H9 (cell line): Measurements from ENCODE around the gene CDC25C. TPM values are rescaled to one million over a fixed set of nuclear protein-coding genes. Genes with fewer than 3 reads are reported as not detected.

Experiments used
- DNase-seq: peaks from one replicate; pipeline ENCODE4 v3.0.0-alpha.2; 2017
- H2AFZ ChIP-seq: one replicate; pipeline ENCODE4 v1.6.1; 2013; ENCODE audit warnings: mild to moderate bottlenecking, low read length, control low read depth, moderate library complexity
- H2AK5ac ChIP-seq: 2 replicates; pipeline ENCODE4 v1.6.1; 2013; ENCODE audit warnings: low read length, control low read depth, mixed read lengths; ENCODE audit not compliant: insufficient read length
- H2BK120ac ChIP-seq: one replicate; pipeline ENCODE4 v1.6.1; 2013; ENCODE audit warnings: low read depth, mild to moderate bottlenecking, low read length, control low read depth, inconsistent platforms; ENCODE audit not compliant: poor library complexity, severe bottlenecking
- H2BK12ac ChIP-seq: 2 replicates; pipeline ENCODE4 v1.6.1; 2013; ENCODE audit warnings: low read length, control low read depth, mixed read lengths, low read depth; ENCODE audit not compliant: insufficient read length
- H2BK15ac ChIP-seq: 2 replicates; pipeline ENCODE4 v1.6.1; 2013; ENCODE audit warnings: low read depth, low read length, control low read depth
- H2BK20ac ChIP-seq: one replicate; pipeline ENCODE4 v1.6.1; 2013; ENCODE audit warnings: low read depth, mild to moderate bottlenecking, low read length, control low read depth, inconsistent platforms; ENCODE audit not compliant: poor library complexity, severe bottlenecking
- H2BK5ac ChIP-seq: 2 replicates; pipeline ENCODE4 v1.6.1; 2013; ENCODE audit warnings: low read length, control low read depth, mixed read lengths; ENCODE audit not compliant: insufficient read length
- H3K14ac ChIP-seq: 2 replicates; pipeline ENCODE4 v1.6.1; 2013; ENCODE audit warnings: low read length, control low read depth; ENCODE audit not compliant: insufficient read depth
- H3K18ac ChIP-seq: 2 replicates; pipeline ENCODE4 v1.6.1; 2013; ENCODE audit warnings: low read depth, mild to moderate bottlenecking, mixed read lengths, low read length, control low read depth; ENCODE audit not compliant: insufficient read length
- H3K23ac ChIP-seq: 2 replicates; pipeline ENCODE4 v1.6.1; 2013; ENCODE audit warnings: low read length, control low read depth, mixed read lengths, low read depth; ENCODE audit not compliant: insufficient read length
- H3K23me2 ChIP-seq: 2 replicates; pipeline ENCODE4 v1.6.1; 2013; ENCODE audit warnings: low read depth, mild to moderate bottlenecking, mixed read lengths, low read length, control low read depth; ENCODE audit not compliant: insufficient read length, poor library complexity, severe bottlenecking
- H3K27ac ChIP-seq: 2 replicates; pipeline ENCODE4 v1.5.1; 2013; ENCODE audit warnings: low read length, control low read depth, mixed read lengths, low read depth; ENCODE audit not compliant: insufficient read length
- H3K27me3 ChIP-seq: 2 replicates; pipeline ENCODE4 v1.6.1; 2013; ENCODE audit warnings: low read length, control low read depth, inconsistent platforms; ENCODE audit not compliant: insufficient read depth
- H3K4ac ChIP-seq: 2 replicates; pipeline ENCODE4 v1.6.1; 2013; ENCODE audit warnings: low read depth, mild to moderate bottlenecking, control low read depth, inconsistent platforms, low read length, moderate library complexity
- H3K4me1 ChIP-seq: 2 replicates; pipeline ENCODE4 v1.6.1; 2013; ENCODE audit warnings: low read length, control low read depth, inconsistent platforms; ENCODE audit not compliant: insufficient read depth
- H3K4me2 ChIP-seq: 2 replicates; pipeline ENCODE4 v1.6.1; 2013; ENCODE audit warnings: low read length, control low read depth, mixed read lengths; ENCODE audit not compliant: insufficient read length, insufficient read depth
- H3K56ac ChIP-seq: 2 replicates; pipeline ENCODE4 v1.6.1; 2013; ENCODE audit warnings: low read depth, mild to moderate bottlenecking, mixed read lengths, low read length, control low read depth; ENCODE audit not compliant: insufficient read length
- H3K79me1 ChIP-seq: 2 replicates; pipeline ENCODE4 v1.6.1; 2013; ENCODE audit warnings: low read depth, mild to moderate bottlenecking, moderate library complexity, low read length, control low read depth, inconsistent platforms; ENCODE audit not compliant: insufficient read depth, poor library complexity, severe bottlenecking
- H3K79me2 ChIP-seq: 2 replicates; pipeline ENCODE4 v1.6.1; 2013; ENCODE audit warnings: low read length, control low read depth, inconsistent platforms; ENCODE audit not compliant: insufficient read depth
- H3K9ac ChIP-seq: 2 replicates; pipeline ENCODE4 v1.6.1; 2013; ENCODE audit warnings: low read length, control low read depth, mixed read lengths; ENCODE audit not compliant: insufficient read length; ENCODE audit errors: extremely low read depth
- H3K9me3 ChIP-seq: one replicate; pipeline ENCODE4 v1.6.1; 2013; ENCODE audit warnings: low read depth, low read length, inconsistent platforms; ENCODE audit not compliant: control insufficient read depth
- H3T11ph ChIP-seq: one replicate; pipeline ENCODE4 v1.6.1; 2013; ENCODE audit warnings: mild to moderate bottlenecking, low read length, control low read depth, inconsistent platforms
- H4K20me1 ChIP-seq: one replicate; pipeline ENCODE4 v1.6.1; 2013; ENCODE audit not compliant: control insufficient read depth, insufficient read length, insufficient read depth
- H4K5ac ChIP-seq: 2 replicates; pipeline ENCODE4 v1.6.1; 2013; ENCODE audit warnings: low read depth, mild to moderate bottlenecking, mixed read lengths, low read length, control low read depth; ENCODE audit not compliant: insufficient read length
- H4K8ac ChIP-seq: replicated peaks from 2 replicates; pipeline ENCODE4 v1.6.1; 2013; ENCODE audit warnings: low read length, control low read depth, mixed read lengths, low read depth; ENCODE audit not compliant: insufficient read length
- H4K91ac ChIP-seq: 2 replicates; pipeline ENCODE4 v1.6.1; 2013; ENCODE audit warnings: low read depth, mild to moderate bottlenecking, moderate library complexity, mixed read lengths, low read length, control low read depth; ENCODE audit not compliant: insufficient read length
- H3K27ac Mint-ChIP-seq, 3 experiments: 2 replicates in 2 of 3; 3 replicates in 1 of 3; pipeline ENCODE4 v1.8.0; 2020 to 2021; ENCODE audit warnings: mixed read lengths in 3 of 3, mild to moderate bottlenecking in 1 of 3, moderate library complexity in 1 of 3
- H3K27me3 Mint-ChIP-seq: 2 replicates; pipeline ENCODE4 v1.8.0; 2021; ENCODE audit warnings: low read depth, mild to moderate bottlenecking, moderate library complexity, mixed read lengths
- H3K36me3 Mint-ChIP-seq, 3 experiments: 2 replicates in 2 of 3; 3 replicates in 1 of 3; pipeline ENCODE4 v1.8.0; 2020 to 2021; ENCODE audit warnings: low read depth in 3 of 3, mixed read lengths in 3 of 3; ENCODE audit not compliant: insufficient read depth in 1 of 3
- H3K4me1 Mint-ChIP-seq, 2 experiments: 2 replicates each; pipeline ENCODE4 v1.8.0; 2020; ENCODE audit warnings: mixed read lengths in 2 of 2
- H3K4me3 Mint-ChIP-seq, 2 experiments: 2 replicates in 1 of 2; 3 replicates in 1 of 2; pipeline ENCODE4 v1.8.0; 2020 to 2021; ENCODE audit warnings: mild to moderate bottlenecking in 2 of 2, mixed read lengths in 2 of 2, moderate library complexity in 1 of 2
- H3K9me3 Mint-ChIP-seq, 2 experiments: 2 replicates in 1 of 2; 3 replicates in 1 of 2; pipeline ENCODE4 v1.8.0; 2020; ENCODE audit warnings: mild to moderate bottlenecking in 2 of 2, mixed read lengths in 2 of 2, moderate library complexity in 1 of 2
- WGBS: extraction: QIAGEN DNeasy Blood & Tissue Kit; methylation state at CpG from one replicate; pipeline ENCODE4 v1.1.7; 2013; ENCODE audit warnings: missing lambda C conversion rate, low lambda C conversion rate, mixed read lengths; ENCODE audit not compliant: insufficient read length; ENCODE audit errors: extremely low coverage; 5-methylcytosine and 5-hydroxymethylcytosine counted together
- total RNA-seq: library from RNA; stranded (reverse); gene quantifications from 2 replicates; pipeline ENCODE4 v1.2.1, GENCODE V29; 2021
- TF ChIP-seq, protein P1 (sequence below): fragments of 200-600 bp; sonication (generic); conservative IDR thresholded peaks from 3 replicates; pipeline ENCODE4 v1.8.0; 2021; ENCODE audit warnings: antibody characterized with exemption, mild to moderate bottlenecking

The CDC25C gene
- total RNA-seq, 1 experiment from 2014 or later = 22.8 TPM

DNA sequence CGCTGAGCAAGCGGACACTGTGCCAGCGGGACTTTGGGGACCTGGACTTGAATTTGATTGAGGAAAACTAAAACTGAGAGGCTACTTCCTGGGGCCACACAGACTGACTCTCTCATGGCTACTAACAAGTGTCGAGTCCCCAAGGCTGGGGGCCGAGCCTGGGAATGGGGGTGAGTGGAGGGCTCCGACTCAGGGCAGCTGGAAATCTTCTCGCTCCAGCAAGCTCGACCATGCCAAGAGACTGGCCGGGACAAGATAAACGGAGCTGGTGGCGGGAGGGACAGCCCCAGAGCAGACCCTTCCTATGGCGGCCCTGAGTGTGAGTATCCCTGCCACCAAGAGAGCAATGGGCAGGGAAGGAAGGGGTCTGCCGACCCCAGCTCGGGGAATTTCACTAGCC lies 15.3 kb upstream of the CDC25C start:
- H3K18ac ChIP-seq = no peak overlapping the region
- no peak overlapping the region for H3K4ac ChIP-seq
- peaks cover 50 to 77% (median 72%) of the 10 kb centered on the region in 3 experiments for H3K36me3 Mint-ChIP-seq
- H3K4me2 ChIP-seq = no peak overlapping the region
- H3K4me1 Mint-ChIP-seq = peaks cover 2 to 7% of the 10 kb centered on the region in 2 experiments; a peak in 1 of 4 replicates
- no peak overlapping the region for H2BK15ac ChIP-seq
- WGBS = no CpG with 5 or more reads among the region's 14 CpGs
- H3T11ph ChIP-seq = no peak overlapping the region
- H3K56ac ChIP-seq = no peak overlapping the region
- no peak overlapping the region for H2AK5ac ChIP-seq
- no peak overlapping the region for H3K27ac ChIP-seq
- DNase-seq = no peak
- H2BK120ac ChIP-seq = no peak overlapping the region
- no peak overlapping the region for H4K91ac ChIP-seq
- H3K9me3 Mint-ChIP-seq = no peaks in the 10 kb centered on the region
- H3K14ac ChIP-seq = no peak overlapping the region
- H3K27ac Mint-ChIP-seq = peak overlapping the region in 1 of 3 experiments; percentile 75; a peak in 4 of 7 replicates
- H3K79me1 ChIP-seq = no peaks in the 10 kb centered on the region
- no peak overlapping the region for H3K4me3 Mint-ChIP-seq
- no peaks in the 10 kb centered on the region for H3K27me3 ChIP-seq
- TF ChIP-seq, protein P1, sequence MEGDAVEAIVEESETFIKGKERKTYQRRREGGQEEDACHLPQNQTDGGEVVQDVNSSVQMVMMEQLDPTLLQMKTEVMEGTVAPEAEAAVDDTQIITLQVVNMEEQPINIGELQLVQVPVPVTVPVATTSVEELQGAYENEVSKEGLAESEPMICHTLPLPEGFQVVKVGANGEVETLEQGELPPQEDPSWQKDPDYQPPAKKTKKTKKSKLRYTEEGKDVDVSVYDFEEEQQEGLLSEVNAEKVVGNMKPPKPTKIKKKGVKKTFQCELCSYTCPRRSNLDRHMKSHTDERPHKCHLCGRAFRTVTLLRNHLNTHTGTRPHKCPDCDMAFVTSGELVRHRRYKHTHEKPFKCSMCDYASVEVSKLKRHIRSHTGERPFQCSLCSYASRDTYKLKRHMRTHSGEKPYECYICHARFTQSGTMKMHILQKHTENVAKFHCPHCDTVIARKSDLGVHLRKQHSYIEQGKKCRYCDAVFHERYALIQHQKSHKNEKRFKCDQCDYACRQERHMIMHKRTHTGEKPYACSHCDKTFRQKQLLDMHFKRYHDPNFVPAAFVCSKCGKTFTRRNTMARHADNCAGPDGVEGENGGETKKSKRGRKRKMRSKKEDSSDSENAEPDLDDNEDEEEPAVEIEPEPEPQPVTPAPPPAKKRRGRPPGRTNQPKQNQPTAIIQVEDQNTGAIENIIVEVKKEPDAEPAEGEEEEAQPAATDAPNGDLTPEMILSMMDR = no peak
- no peak overlapping the region for H4K8ac ChIP-seq
- no peak overlapping the region for H2BK20ac ChIP-seq
- no peaks in the 10 kb centered on the region for H3K9me3 ChIP-seq
- H2BK5ac ChIP-seq = no peak overlapping the region
- no peak overlapping the region for H2BK12ac ChIP-seq
- H4K5ac ChIP-seq = no peak overlapping the region
- no peak overlapping the region for H3K23ac ChIP-seq
- H3K79me2 ChIP-seq = 0 out of 2 replicates have a peak, but pooled peaks cover 2% of the 10 kb centered on the region
- no peak overlapping the region for H3K9ac ChIP-seq
- H4K20me1 ChIP-seq = no peaks in the 10 kb centered on the region
- no peaks in the 10 kb centered on the region for H3K27me3 Mint-ChIP-seq
- H3K4me1 ChIP-seq = no peaks in the 10 kb centered on the region
- H2AFZ ChIP-seq = no peak overlapping the region
- no peaks in the 10 kb centered on the region for H3K23me2 ChIP-seq
